Thyroid gland (tissue), 4 donors: ENCODE results near the gene SMIM11. TPM values are rescaled to one million over a fixed set of nuclear protein-coding genes. Genes with fewer than 3 reads are reported as not detected.
"Not testable (repeated sequence)": the region's sequence is repeated elsewhere in the genome, so short reads cannot be mapped to it uniquely, and the experiment has no call there.

Experiments
- DNase-seq, 2 donors: peaks; one replicate each; pipeline ENCODE4 v3.0.0-alpha.2; 2019
- H3K27ac ChIP-seq, 3 donors: fragments of 200-600 bp; sonication (generic); 1 replicate in 2 of 3; 2 replicates in 1 of 3; pipeline ENCODE4 v1.5.1; 2016 to 2019; ENCODE audit warnings: mild to moderate bottlenecking in 1 of 3, moderate library complexity in 1 of 3
- H3K27me3 ChIP-seq: fragments of 200-600 bp; sonication (generic); one replicate; pipeline ENCODE4 v1.5.1; 2019
- H3K36me3 ChIP-seq, 2 donors: fragments of 200-600 bp; sonication (generic); one replicate each; pipeline ENCODE4 v1.5.1; 2016 to 2019
- H3K4me1 ChIP-seq, 2 donors: fragments of 200-600 bp; sonication (generic); one replicate each; pipeline ENCODE4 v1.5.1; 2017 to 2019
- H3K4me3 ChIP-seq, 3 donors: fragments of 200-600 bp; sonication (generic); replicated peaks in 1 of 3; 1 replicate in 2 of 3; 2 replicates in 1 of 3; pipeline ENCODE4 v1.5.1; 2016; ENCODE audit warnings: mild to moderate bottlenecking in 1 of 3
- H3K9me3 ChIP-seq: fragments of 200-600 bp; sonication (generic); one replicate; pipeline ENCODE4 v1.5.1; 2017
- CTCF ChIP-seq, 6 experiments: fragments of 200-600 bp in 3 of 6; fragments of 450-650 bp in 3 of 6; sonication (generic) in 3 of 6; IDR thresholded peaks; one replicate each; pipeline ENCODE4 v1.5.1; 2016 to 2019; ENCODE audit warnings: antibody characterized with exemption in 6 of 6, mild to moderate bottlenecking in 2 of 6, inconsistent platforms in 1 of 6, moderate library complexity in 1 of 6
- POLR2A ChIP-seq, 2 donors: fragments of 450-650 bp; IDR thresholded peaks; one replicate each; pipeline ENCODE4 v1.6.1; 2017; ENCODE audit warnings: antibody characterized with exemption in 2 of 2, mild to moderate bottlenecking in 2 of 2, moderate library complexity in 1 of 2
- WGBS, 2 donors: methylation state at CpG; one replicate each; pipeline ENCODE4 v1.1.5; 2017; 5-methylcytosine and 5-hydroxymethylcytosine counted together
- intact Hi-C: fragments of 100-400 bp; cut with DNase I; formaldehyde crosslinking; loops from one replicate; pipeline ENCODE4 v1.15.1; 2023
- total RNA-seq, 4 donors: library from RNA; depleted of rRNA; stranded (reverse); fragments of >200 nt; gene quantifications; one replicate each; pipeline ENCODE4 v1.2.3, GENCODE V29; 2016

The SMIM11 gene
- 10 to 100 TPM in 2 of 4 donors, 1 to 10 TPM in 2; 1.5 to 64.1 (median 12.0) TPM for total RNA-seq

- H3K4me3 ChIP-seq, H3K4me1 ChIP-seq, H3K9me3 ChIP-seq, H3K27me3 ChIP-seq, intact Hi-C loops, DNase-seq, H3K36me3 ChIP-seq, H3K27ac ChIP-seq: not testable (repeated sequence)
- WGBS, 2 donors = no CpG with 5 or more reads among the region's 49 CpGs
These were observed at the start of gene SMIM11 for GRCh38 chr21:34374940-34375618. Gene SMIM11, plus strand, starts transcription at chr21:34375507. Its CDS starts 3,998 bp downstream, at chr21:34379505.

GRCh38 chr21:34330055-34330454 lies 45.3 kb upstream of the SMIM11 start:
- Histone ChIP-seq H3K36me3 (no peaks in the 10 kb centered on the region), H3K27ac (no peak overlapping the region), H3K27me3 (no peaks in the 10 kb centered on the region), H3K9me3 (no peaks in the 10 kb centered on the region), H3K4me3 (no peak overlapping the region), H3K4me1 (peaks cover 0 to 2% of the 10 kb centered on the region in 2 donors)
- intact Hi-C loops = no loop called here
- 96% methylated on average over 8 of the region's 8 CpGs for WGBS, 2 donors
- TF ChIP-seq CTCF (IDR thresholded peaks at IDR 0.05) = no peak
- no peak for TF ChIP-seq POLR2A (IDR thresholded peaks at IDR 0.05)
- no peak for DNase-seq

GRCh38 chr21:34331726-34332125 lies 43.6 kb upstream of the SMIM11 start:
- Histone ChIP-seq H3K4me1 (peaks cover 13 to 15% of the 10 kb centered on the region in 2 donors), H3K36me3 (no peaks in the 10 kb centered on the region), H3K9me3 (no peaks in the 10 kb centered on the region), H3K27me3 (no peaks in the 10 kb centered on the region), H3K4me3 (no peak overlapping the region), H3K27ac (no peak overlapping the region)
- intact Hi-C loops = no loop called here
- WGBS, 2 donors = 82 to 86% methylated on average over 5 of the region's 5 CpGs
- no peak for DNase-seq
- TF ChIP-seq POLR2A (IDR thresholded peaks at IDR 0.05) (no peak), CTCF (IDR thresholded peaks at IDR 0.05) (no peak)

GRCh38 chr21:34332347-34332746 lies 43.0 kb upstream of the SMIM11 start:
- no peak for TF ChIP-seq CTCF (IDR thresholded peaks at IDR 0.05)
- no peak for TF ChIP-seq POLR2A (IDR thresholded peaks at IDR 0.05)
- WGBS, 2 donors = 92 to 95% methylated on average over 6 of the region's 6 CpGs
- Histone ChIP-seq H3K9me3 (no peaks in the 10 kb centered on the region), H3K4me1 (peaks cover 13 to 15% of the 10 kb centered on the region in 2 donors), H3K27me3 (no peaks in the 10 kb centered on the region), H3K27ac (no peak overlapping the region), H3K36me3 (no peaks in the 10 kb centered on the region), H3K4me3 (no peak overlapping the region)
- DNase-seq = no peak
- intact Hi-C loops = no loop called here

GRCh38 chr21:34333121-34333739 lies 42.1 kb upstream of the SMIM11 start:
- Histone ChIP-seq H3K27ac (no peak overlapping the region), H3K36me3 (no peaks in the 10 kb centered on the region), H3K4me1 (peaks cover 13 to 15% of the 10 kb centered on the region in 2 donors), H3K4me3 (no peak overlapping the region), H3K9me3 (no peaks in the 10 kb centered on the region), H3K27me3 (no peaks in the 10 kb centered on the region)
- intact Hi-C loops = no loop called here
- no peak for TF ChIP-seq POLR2A (IDR thresholded peaks at IDR 0.05)
- no peak for TF ChIP-seq CTCF (IDR thresholded peaks at IDR 0.05)
- DNase-seq = no peak
- WGBS, 2 donors = 95 to 96% methylated on average over 13 of the region's 13 CpGs
